ENCODE data around the gene GNAQ.

DNA sequence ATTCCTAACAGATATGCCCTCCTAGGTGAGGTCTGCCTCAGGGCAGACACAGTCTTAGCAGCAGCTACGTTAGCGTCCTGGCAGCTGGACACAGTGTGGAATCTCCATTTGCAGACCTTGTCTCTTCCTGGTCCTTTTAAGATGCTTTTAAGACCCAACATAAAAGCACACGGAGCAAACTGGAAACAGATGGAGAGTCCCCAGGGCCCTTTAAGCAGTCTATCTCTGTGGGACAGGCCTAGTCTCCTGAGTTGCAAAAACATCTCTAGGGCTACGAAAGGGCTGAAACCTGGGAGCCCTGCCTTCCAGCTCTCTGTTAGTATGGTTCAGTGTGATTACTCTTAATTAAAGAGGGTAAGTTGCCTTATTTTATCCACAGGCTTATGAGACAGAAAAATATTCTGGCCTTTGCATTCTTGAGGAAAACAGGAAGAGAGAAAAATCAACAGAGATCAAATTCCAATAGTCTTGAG, 317.5 kb downstream of the GNAQ start:
- TF ChIP-seq EZH2phosphoT487 (IDR thresholded peaks at IDR 0.05; ENCODE audit: unreplicated experiment) = no peak
- TF ChIP-seq, protein P1, sequence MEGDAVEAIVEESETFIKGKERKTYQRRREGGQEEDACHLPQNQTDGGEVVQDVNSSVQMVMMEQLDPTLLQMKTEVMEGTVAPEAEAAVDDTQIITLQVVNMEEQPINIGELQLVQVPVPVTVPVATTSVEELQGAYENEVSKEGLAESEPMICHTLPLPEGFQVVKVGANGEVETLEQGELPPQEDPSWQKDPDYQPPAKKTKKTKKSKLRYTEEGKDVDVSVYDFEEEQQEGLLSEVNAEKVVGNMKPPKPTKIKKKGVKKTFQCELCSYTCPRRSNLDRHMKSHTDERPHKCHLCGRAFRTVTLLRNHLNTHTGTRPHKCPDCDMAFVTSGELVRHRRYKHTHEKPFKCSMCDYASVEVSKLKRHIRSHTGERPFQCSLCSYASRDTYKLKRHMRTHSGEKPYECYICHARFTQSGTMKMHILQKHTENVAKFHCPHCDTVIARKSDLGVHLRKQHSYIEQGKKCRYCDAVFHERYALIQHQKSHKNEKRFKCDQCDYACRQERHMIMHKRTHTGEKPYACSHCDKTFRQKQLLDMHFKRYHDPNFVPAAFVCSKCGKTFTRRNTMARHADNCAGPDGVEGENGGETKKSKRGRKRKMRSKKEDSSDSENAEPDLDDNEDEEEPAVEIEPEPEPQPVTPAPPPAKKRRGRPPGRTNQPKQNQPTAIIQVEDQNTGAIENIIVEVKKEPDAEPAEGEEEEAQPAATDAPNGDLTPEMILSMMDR (conservative IDR thresholded peaks at IDR 0.05; ENCODE audit: low read depth in 2 of 2) = no peak
